HCT116 (cell line): ENCODE measurements around the gene UROD. TPM values are rescaled to one million over a fixed set of nuclear protein-coding genes. Genes with fewer than 3 reads are reported as not detected.

Experiments used
- ATAC-seq: fragments of 200-7000 bp; cut with Tn5 transposase; 2 replicates; pipeline ENCODE4 v1.9.1; 2020; ENCODE audit warnings: mild to moderate bottlenecking, moderate library complexity
- BruUV-seq: library from RNA; stranded (reverse); fragments of 400-500 nt; replicated peaks from 2 replicates; lab custom pipeline; 2021; lab: Mats Ljungman, UMichigan
- CTCF ChIA-PET: fragments of 300-600 bp; sonication (Branson Sonifier 250); formaldehyde crosslinking; loops from one replicate; lab custom pipeline; 2021; ENCODE audit warnings: antibody characterized with exemption; lab: Charles Lee
- POLR2A ChIA-PET: fragments of 300-600, 350-600 bp; sonication (Branson Sonifier 250); formaldehyde crosslinking; loops from one replicate; lab custom pipeline; 2021; ENCODE audit warnings: antibody characterized with exemption; lab: Charles Lee
- RAD21 ChIA-PET, 2 experiments: fragments of 300-600 bp; sonication (Branson Sonifier 250); formaldehyde crosslinking; loops; one replicate each; lab custom pipeline; 2023; ENCODE audit warnings: low total read pairs in 2 of 2; ENCODE audit not compliant: uncharacterized antibody in 2 of 2, unreplicated experiment in 2 of 2, low non-redundant PET in 1 of 2; lab: Charles Lee
- DNase-seq: peaks from one replicate; pipeline ENCODE4 v3.0.0-alpha.2; 2010; ENCODE audit warnings: low read depth, low spot score
- H2AFZ ChIP-seq: fragments of 200-600 bp; shearing (Covaris generic), sonication (generic); 2 replicates; pipeline ENCODE4 v1.6.1; 2017; ENCODE audit warnings: low read depth, mixed run types, mixed read lengths, antibody characterized with exemption, low read length; ENCODE audit not compliant: poor library complexity, severe bottlenecking
- H3K27ac ChIP-seq: 2 replicates; pipeline ENCODE4 v1.5.1; 2012; ENCODE audit warnings: low read depth, low read length
- H3K27me3 ChIP-seq: fragments of 200-600 bp; sonication (generic); 2 replicates; pipeline ENCODE4 v1.6.1; 2016; ENCODE audit warnings: mixed run types, low read length, mixed read lengths; ENCODE audit not compliant: insufficient read depth
- H3K36me3 ChIP-seq, 2 experiments: fragments of 200-500 bp in 1 of 2; fragments of 200-600 bp in 1 of 2; sonication (Bioruptor generic) in 1 of 2; sonication (generic) in 1 of 2; 2 replicates each; pipeline versions ENCODE4 v1.5.1 to v1.6.1; 2014 to 2016; ENCODE audit warnings: low read length in 2 of 2, inconsistent platforms in 1 of 2, mixed read lengths in 1 of 2, mixed run types in 1 of 2; ENCODE audit not compliant: insufficient read depth in 2 of 2, control insufficient read depth in 1 of 2
- H3K4me1 ChIP-seq, 2 experiments: fragments of 200-600 bp in 1 of 2; sonication (generic) in 1 of 2; 2 replicates each; pipeline versions ENCODE4 v1.5.1 to v1.6.1; 2012 to 2017; ENCODE audit warnings: low read length in 2 of 2, inconsistent platforms in 1 of 2, mild to moderate bottlenecking in 1 of 2, mixed read lengths in 1 of 2, mixed run types in 1 of 2, moderate library complexity in 1 of 2; ENCODE audit not compliant: insufficient read depth in 2 of 2, control insufficient read depth in 1 of 2
- H3K4me2 ChIP-seq: fragments of 200-600 bp; sonication (generic); 2 replicates; pipeline ENCODE4 v1.6.1; 2017; ENCODE audit warnings: mixed run types, low read length, mixed read lengths
- H3K4me3 ChIP-seq, 2 experiments: fragments of 200-600 bp in 1 of 2; sonication (generic) in 1 of 2; replicated peaks in 1 of 2; 2 replicates each; pipeline ENCODE4 v1.5.1; 2011 to 2016; ENCODE audit warnings: low read length in 2 of 2, control low read depth in 1 of 2, low read depth in 1 of 2, mild to moderate bottlenecking in 1 of 2, mixed read lengths in 1 of 2, mixed run types in 1 of 2
- H3K79me2 ChIP-seq: fragments of 200-600 bp; sonication (generic); 2 replicates; pipeline ENCODE4 v1.6.1; 2017; ENCODE audit warnings: mild to moderate bottlenecking, mixed run types, low read length, moderate library complexity, mixed read lengths; ENCODE audit not compliant: insufficient read depth
- H3K9ac ChIP-seq: fragments of 200-600 bp; sonication (generic); 2 replicates; pipeline ENCODE4 v1.6.1; 2016; ENCODE audit warnings: low read length, mixed read lengths
- H3K9me2 ChIP-seq: fragments of 200-600 bp; sonication (generic), shearing (Covaris generic); 2 replicates; pipeline ENCODE4 v1.6.1; 2017; ENCODE audit warnings: mixed run types, mild to moderate bottlenecking, moderate library complexity; ENCODE audit not compliant: insufficient read depth
- H3K9me3 ChIP-seq, 2 experiments: fragments of 200-500 bp in 1 of 2; fragments of 200-600 bp in 1 of 2; sonication (Bioruptor generic) in 1 of 2; sonication (generic) in 1 of 2; 2 replicates each; pipeline ENCODE4 v1.6.1; 2014 to 2017; ENCODE audit warnings: low read length in 2 of 2, mixed read lengths in 2 of 2, inconsistent platforms in 1 of 2, low read depth in 1 of 2, mild to moderate bottlenecking in 1 of 2, mixed run types in 1 of 2, moderate library complexity in 1 of 2; ENCODE audit not compliant: control insufficient read depth in 1 of 2, insufficient read depth in 1 of 2
- H4K20me1 ChIP-seq: fragments of 200-600 bp; sonication (generic), shearing (Covaris generic); 2 replicates; pipeline ENCODE4 v1.6.1; 2017; ENCODE audit warnings: mixed run types, mild to moderate bottlenecking, moderate library complexity; ENCODE audit not compliant: insufficient read depth
- CEBPB ChIP-seq: IDR thresholded peaks from 2 replicates; pipeline ENCODE4 v1.6.1; 2012; ENCODE audit warnings: low read depth
- CTCF ChIP-seq, 3 experiments: fragments of 200-600 bp in 1 of 3; sonication (generic) in 1 of 3; IDR thresholded peaks in 2 of 3; conservative IDR thresholded peaks in 1 of 3; 2 replicates each; pipeline ENCODE4 v1.5.1; 2012 to 2017; ENCODE audit warnings: low read depth in 2 of 3, low read length in 2 of 3, antibody characterized with exemption in 1 of 3, borderline replicate concordance in 1 of 3, control low read depth in 1 of 3, mild to moderate bottlenecking in 1 of 3, mixed read lengths in 1 of 3, mixed run types in 1 of 3, moderate library complexity in 1 of 3; ENCODE audit not compliant: insufficient read depth in 1 of 3
- ELF1 ChIP-seq: IDR thresholded peaks from 2 replicates; pipeline ENCODE4 v1.6.1; 2012; ENCODE audit warnings: low read depth, borderline replicate concordance
- EZH2 ChIP-seq: fragments of 200-600 bp; sonication (generic); IDR thresholded peaks from 2 replicates; pipeline ENCODE4 v1.6.1; 2017; ENCODE audit warnings: antibody characterized with exemption, mixed run types
- EZH2phosphoT487 ChIP-seq: fragments of 200-600 bp; IDR thresholded peaks from 2 replicates; pipeline ENCODE4 v1.6.1; 2018; ENCODE audit warnings: antibody characterized with exemption, borderline replicate concordance
- JUND ChIP-seq: IDR thresholded peaks from 2 replicates; pipeline ENCODE4 v1.6.1; 2012
- MAX ChIP-seq: IDR thresholded peaks from 2 replicates; pipeline ENCODE4 v1.6.1; 2012
- POLR2A ChIP-seq: IDR thresholded peaks from 2 replicates; pipeline ENCODE4 v1.7.0; 2011; ENCODE audit warnings: borderline replicate concordance; ENCODE audit not compliant: insufficient read depth, insufficient read length; ENCODE audit errors: extremely low read depth
- POLR2AphosphoS5 ChIP-seq: IDR thresholded peaks from 2 replicates; pipeline ENCODE4 v1.6.1; 2011; ENCODE audit warnings: mild to moderate bottlenecking, low read depth, low read length, moderate library complexity
- SIN3A ChIP-seq: IDR thresholded peaks from 2 replicates; pipeline ENCODE4 v1.6.1; 2012; ENCODE audit warnings: low read depth
- SP1 ChIP-seq: IDR thresholded peaks from 2 replicates; pipeline ENCODE4 v1.6.1; 2012; ENCODE audit warnings: low read depth
- SRF ChIP-seq: IDR thresholded peaks from 2 replicates; pipeline ENCODE4 v1.6.1; 2012; ENCODE audit warnings: low read depth
- TCF7L2 ChIP-seq: IDR thresholded peaks from 2 replicates; pipeline ENCODE4 v1.7.0; 2011; ENCODE audit warnings: borderline replicate concordance, inconsistent platforms; ENCODE audit not compliant: insufficient read depth, insufficient read length; ENCODE audit errors: extremely low read depth
- YY1 ChIP-seq: IDR thresholded peaks from 2 replicates; pipeline ENCODE4 v1.6.1; 2011; ENCODE audit warnings: low read length, low read depth, moderate library complexity, mild to moderate bottlenecking; ENCODE audit not compliant: insufficient replicate concordance; ENCODE audit errors: extremely low read depth
- ZBTB33 ChIP-seq: IDR thresholded peaks from 2 replicates; pipeline ENCODE4 v1.6.1; 2011; ENCODE audit warnings: mild to moderate bottlenecking, low read length, moderate library complexity; ENCODE audit not compliant: insufficient replicate concordance; ENCODE audit errors: extremely low read depth
- ZFX ChIP-seq: fragments of 450-650 bp; IDR thresholded peaks from 2 replicates; pipeline ENCODE4 v1.6.1; 2017
- ZNF274 ChIP-seq: fragments of 200-500 bp; sonication (Bioruptor generic); IDR thresholded peaks from 2 replicates; pipeline ENCODE4 v1.6.1; 2014; ENCODE audit warnings: mild to moderate bottlenecking, low read depth, low read length, inconsistent platforms
- intact Hi-C: fragments of 100-400 bp; cut with micrococcal nuclease; formaldehyde crosslinking; loops from 2 replicates; pipeline ENCODE4 v1.10.0; 2022
- total RNA-seq: library from RNA; stranded (reverse); gene quantifications from one replicate; pipeline ENCODE4 v1.2.1, GENCODE V29; 2021; ENCODE audit not compliant: unreplicated experiment
- TF ChIP-seq, protein P1 (sequence below): IDR thresholded peaks from 2 replicates; pipeline ENCODE4 v1.6.1; 2012; ENCODE audit warnings: low read depth

UROD gene
- total RNA-seq, 1 experiment from 2014 or later: 73.7 TPM

- H2AFZ ChIP-seq: no peak overlapping the region
- RAD21 ChIA-PET: no interaction called here
- intact Hi-C loops: no loop called here
- H3K4me1 ChIP-seq: peaks cover 0 to 5% of the 10 kb centered on the region in 2 experiments; a peak in 1 of 4 replicates
- no peak overlapping the region for H3K4me3 ChIP-seq
- no peaks in the 10 kb centered on the region for H3K9me2 ChIP-seq
- no peak overlapping the region for H3K4me2 ChIP-seq
- ATAC-seq: no peak
- BruUV-seq: no TSS peak
- POLR2A ChIA-PET: no interaction called here
- H4K20me1 ChIP-seq: no peaks in the 10 kb centered on the region
- TF ChIP-seq ZFX: no peak
- no peak for TF ChIP-seq MAX
- TF ChIP-seq SRF: no peak
- no peak for TF ChIP-seq JUND
- TF ChIP-seq POLR2A: no peak
- no peak for TF ChIP-seq SIN3A
- TF ChIP-seq ELF1: no peak
- TF ChIP-seq ZNF274: no peak
- no peak for TF ChIP-seq CTCF (IDR thresholded peaks at IDR 0.05 in 2 of 3, conservative IDR thresholded peaks at IDR 0.05 in 1 of 3; ENCODE audit: borderline replicate concordance in 1 of 3, insufficient read depth in 1 of 3, low read depth in 2 of 3, low read length in 2 of 3)
- no peak for TF ChIP-seq CEBPB
- TF ChIP-seq EZH2: no peak
- TF ChIP-seq SP1: no peak
- no peak for TF ChIP-seq YY1
- TF ChIP-seq POLR2AphosphoS5: no peak
- TF ChIP-seq TCF7L2: no peak
- no peak for TF ChIP-seq ZBTB33
- no peak for TF ChIP-seq EZH2phosphoT487
- TF ChIP-seq, protein P1, sequence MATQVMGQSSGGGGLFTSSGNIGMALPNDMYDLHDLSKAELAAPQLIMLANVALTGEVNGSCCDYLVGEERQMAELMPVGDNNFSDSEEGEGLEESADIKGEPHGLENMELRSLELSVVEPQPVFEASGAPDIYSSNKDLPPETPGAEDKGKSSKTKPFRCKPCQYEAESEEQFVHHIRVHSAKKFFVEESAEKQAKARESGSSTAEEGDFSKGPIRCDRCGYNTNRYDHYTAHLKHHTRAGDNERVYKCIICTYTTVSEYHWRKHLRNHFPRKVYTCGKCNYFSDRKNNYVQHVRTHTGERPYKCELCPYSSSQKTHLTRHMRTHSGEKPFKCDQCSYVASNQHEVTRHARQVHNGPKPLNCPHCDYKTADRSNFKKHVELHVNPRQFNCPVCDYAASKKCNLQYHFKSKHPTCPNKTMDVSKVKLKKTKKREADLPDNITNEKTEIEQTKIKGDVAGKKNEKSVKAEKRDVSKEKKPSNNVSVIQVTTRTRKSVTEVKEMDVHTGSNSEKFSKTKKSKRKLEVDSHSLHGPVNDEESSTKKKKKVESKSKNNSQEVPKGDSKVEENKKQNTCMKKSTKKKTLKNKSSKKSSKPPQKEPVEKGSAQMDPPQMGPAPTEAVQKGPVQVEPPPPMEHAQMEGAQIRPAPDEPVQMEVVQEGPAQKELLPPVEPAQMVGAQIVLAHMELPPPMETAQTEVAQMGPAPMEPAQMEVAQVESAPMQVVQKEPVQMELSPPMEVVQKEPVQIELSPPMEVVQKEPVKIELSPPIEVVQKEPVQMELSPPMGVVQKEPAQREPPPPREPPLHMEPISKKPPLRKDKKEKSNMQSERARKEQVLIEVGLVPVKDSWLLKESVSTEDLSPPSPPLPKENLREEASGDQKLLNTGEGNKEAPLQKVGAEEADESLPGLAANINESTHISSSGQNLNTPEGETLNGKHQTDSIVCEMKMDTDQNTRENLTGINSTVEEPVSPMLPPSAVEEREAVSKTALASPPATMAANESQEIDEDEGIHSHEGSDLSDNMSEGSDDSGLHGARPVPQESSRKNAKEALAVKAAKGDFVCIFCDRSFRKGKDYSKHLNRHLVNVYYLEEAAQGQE: no peak
- no peaks in the 10 kb centered on the region for H3K9me3 ChIP-seq
- H3K27ac ChIP-seq: no peak overlapping the region
- DNase-seq: no peak
- no peaks in the 10 kb centered on the region for H3K79me2 ChIP-seq
- H3K27me3 ChIP-seq: no peaks in the 10 kb centered on the region
- CTCF ChIA-PET: interaction anchor here (0.7 to 1.6 kb wide), 2 partner anchors 15 to 19 kb away, joined by 3 to 6 read pairs; no protein-coding TSS in a partner anchor
- no peak overlapping the region for H3K9ac ChIP-seq
- no peaks in the 10 kb centered on the region for H3K36me3 ChIP-seq
Measured at GRCh38 chr1:45033356-45033755, 21.3 kb downstream of the UROD start.
